ENCODE results near the gene NRXN3.
A peak's percentile ranks its signal among the peaks of the same experiment; 100 is the strongest.

NRXN3 gene

GRCh38 chr14:79136071-79137044 lies 966.2 kb downstream of the NRXN3 start:
- DNase-seq (ENCODE audit: low spot score), result no peak

DNA sequence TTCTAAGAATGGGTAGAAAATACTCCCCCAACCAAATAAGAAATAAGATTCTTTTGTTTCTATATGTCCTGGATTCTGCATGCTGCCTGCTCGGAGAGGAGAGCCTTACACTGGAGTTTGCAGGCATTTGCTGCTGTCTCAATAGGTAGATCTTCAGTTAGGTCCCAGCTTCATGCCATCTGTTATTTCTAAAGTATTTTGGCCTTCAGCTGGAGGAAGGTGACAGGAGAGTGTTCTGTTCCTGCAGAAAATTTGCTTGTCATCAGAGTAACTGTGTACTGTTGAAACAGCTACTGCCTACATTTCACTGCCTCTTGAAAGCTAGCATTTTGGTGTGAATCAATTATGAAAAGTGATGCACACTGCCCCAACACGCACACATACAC lies 966.9 kb downstream of the NRXN3 start:
- no peak for DNase-seq (ENCODE audit: low spot score)

DNA sequence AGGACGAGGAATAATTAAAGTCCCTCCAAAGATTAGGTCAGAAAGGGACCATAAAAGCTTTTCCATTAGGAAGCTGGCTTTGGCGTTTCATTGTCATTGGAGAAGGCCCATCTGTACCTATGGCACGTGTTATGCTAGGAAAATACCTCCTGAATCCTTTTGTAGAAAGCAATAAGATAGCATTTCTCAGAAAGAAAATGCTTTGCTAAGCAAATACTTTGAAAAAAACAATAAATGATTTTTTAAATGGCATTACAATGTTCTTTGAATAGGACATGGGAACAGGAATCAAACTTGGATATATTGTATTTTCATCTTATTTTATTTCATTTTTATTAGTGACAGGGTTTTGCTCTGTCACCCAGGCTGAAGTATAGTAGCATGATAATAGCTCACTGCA lies 967.7 kb downstream of the NRXN3 start:
- DNase-seq (ENCODE audit: low spot score), result no peak

DNA sequence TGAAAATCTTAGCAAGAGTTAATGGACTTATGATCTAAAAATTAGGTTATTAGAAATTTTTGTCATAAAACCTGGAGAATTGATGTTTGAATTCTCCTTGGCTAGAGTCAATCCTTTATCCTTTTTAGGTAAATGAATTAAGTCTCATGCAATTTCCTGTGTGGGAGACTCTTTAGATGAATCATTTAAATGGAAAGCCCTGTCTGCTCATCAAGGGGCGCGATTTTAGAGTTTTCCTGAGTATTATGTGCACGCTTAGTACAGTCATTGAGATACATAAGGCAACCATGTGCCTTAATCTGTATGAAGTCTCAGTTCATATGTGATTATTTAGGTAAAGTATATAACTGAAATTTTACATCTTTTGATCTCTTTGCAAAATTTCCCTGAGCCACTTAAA lies 974.7 kb downstream of the NRXN3 start:
- DNase-seq (ENCODE audit: low spot score), result no peak

GRCh38 chr14:79150226-79150625 lies 980.1 kb downstream of the NRXN3 start:
- DNase-seq (ENCODE audit: low spot score), result no peak

DNA sequence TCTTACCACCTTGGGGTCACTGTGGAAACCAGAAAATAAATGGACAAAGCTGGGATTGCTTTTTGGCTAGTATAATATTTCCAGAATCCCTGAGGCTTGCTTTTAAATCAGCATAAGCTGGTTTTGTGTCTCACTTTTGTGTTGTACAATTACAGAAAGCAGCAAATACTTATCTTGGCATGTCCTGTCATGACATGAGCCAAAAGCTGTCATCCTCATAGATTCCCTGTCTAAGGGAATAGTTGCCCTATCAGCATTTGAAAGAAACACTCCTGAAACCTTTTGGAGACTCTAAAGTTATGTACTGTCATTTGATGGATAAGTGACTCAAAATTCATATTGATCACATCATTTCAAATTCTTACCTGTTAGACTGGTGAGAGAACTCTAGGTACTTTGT lies 987.2 kb downstream of the NRXN3 start:
- no peak for DNase-seq (ENCODE audit: low spot score)

GRCh38 chr14:79161571-79161970 lies 991.4 kb downstream of the NRXN3 start:
- peak; percentile 56 for DNase-seq (ENCODE audit: low spot score)

DNA sequence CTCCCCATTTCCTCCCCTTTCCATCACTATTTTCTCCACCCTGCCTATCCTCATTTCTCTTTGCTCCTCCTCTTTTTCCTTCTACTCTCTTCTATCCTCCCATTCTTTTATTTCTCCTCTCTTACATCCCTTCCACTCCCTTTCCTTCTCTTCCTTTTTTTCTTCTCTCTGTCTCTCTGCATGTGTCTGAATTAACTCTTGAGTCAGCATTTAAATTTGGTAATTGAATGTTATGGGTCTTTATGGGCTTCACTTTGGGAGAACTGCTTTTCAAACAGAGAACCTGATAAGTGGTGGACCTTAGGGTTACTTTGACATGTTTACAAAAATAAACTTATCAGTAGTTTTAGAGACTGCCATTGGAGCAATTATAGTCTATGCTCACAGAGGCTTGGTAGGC lies 992.7 kb downstream of the NRXN3 start:
- DNase-seq (ENCODE audit: low spot score), result no peak

GRCh38 chr14:79165471-79166090 lies 995.4 kb downstream of the NRXN3 start:
- no peak for DNase-seq (ENCODE audit: low spot score)

- no peak for DNase-seq (ENCODE audit: low spot score)
Measured at GRCh38 chr14:79166171-79166570, 996.0 kb downstream of the NRXN3 start.

GRCh38 chr14:79167957-79168356 lies 997.8 kb downstream of the NRXN3 start:
- DNase-seq (ENCODE audit: low spot score), result no peak

DNA sequence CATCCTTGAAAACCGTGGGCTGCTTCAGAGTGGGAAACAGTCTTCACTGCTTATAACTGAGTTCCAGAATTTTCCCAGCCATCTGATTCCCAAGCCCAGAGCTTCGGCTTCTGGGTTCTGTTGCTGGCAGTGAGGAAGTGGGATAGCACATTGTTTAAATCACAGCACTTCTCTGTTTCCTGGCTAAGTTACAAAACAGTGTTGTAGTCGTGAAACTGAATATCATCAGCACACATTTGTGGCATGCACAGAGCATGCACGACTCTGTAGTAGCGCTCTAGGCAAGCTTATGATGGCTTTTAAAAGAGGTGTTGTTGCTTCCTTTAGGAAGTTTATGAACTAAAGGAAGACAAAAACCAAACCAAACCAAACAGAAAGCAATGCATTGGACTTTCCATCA lies 1005.5 kb downstream of the NRXN3 start:
- DNase-seq (ENCODE audit: low spot score), result no peak

GRCh38 chr14:79177106-79177505 lies 1006.9 kb downstream of the NRXN3 start:
- no peak for DNase-seq (ENCODE audit: low spot score)

GRCh38 chr14:79178719-79179118 lies 1008.5 kb downstream of the NRXN3 start:
- no peak for DNase-seq (ENCODE audit: low spot score)

DNA sequence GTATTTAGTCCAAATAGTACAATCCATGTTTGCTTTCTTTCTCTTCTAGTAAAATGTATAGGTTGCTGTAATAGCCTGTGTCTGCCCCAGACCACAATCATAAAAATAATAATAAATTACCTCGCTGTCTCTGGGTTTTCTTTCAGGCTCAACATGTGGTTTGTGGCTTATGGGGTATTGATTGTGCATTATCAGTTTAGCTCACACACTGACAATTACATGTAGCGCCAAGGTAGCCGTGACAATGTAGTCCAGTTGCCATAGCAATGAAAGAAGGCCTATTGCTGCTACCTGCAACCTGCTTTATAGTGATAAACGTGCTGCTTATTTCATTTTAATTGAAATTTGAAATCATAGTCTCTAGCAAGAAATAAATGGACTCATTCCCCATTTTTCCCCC lies 1009.8 kb downstream of the NRXN3 start:
- DNase-seq (ENCODE audit: low spot score), result no peak

- no peak for DNase-seq (ENCODE audit: low spot score)
Measured at GRCh38 chr14:79180656-79181055, 1010.5 kb downstream of the NRXN3 start.

DNA sequence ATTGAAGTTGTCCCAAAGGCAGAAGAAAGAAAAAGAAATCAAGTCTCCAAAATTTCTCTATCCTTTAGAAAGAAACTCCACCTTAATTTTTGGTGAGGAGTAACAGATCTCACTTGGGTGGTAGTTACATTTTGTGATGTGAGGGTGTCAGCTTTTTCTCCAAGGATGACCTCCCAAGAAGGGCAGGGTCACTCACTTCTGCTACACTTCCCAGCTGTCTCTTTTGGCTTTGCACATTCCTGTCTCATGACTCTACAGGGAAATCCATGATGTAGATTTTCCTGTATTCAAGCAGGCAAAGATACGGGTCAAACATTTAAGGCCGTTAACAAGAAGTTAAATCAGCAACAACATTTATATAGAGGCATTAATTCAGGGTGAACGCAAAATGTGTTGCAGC lies 1016.4 kb downstream of the NRXN3 start:
- DNase-seq (ENCODE audit: low spot score), result no peak

- DNase-seq (ENCODE audit: low spot score), result no peak
Measured at GRCh38 chr14:79193689-79194477, 1023.7 kb downstream of the NRXN3 start.

GRCh38 chr14:79196216-79196615 lies 1026.0 kb downstream of the NRXN3 start:
- no peak for DNase-seq (ENCODE audit: low spot score)

DNA sequence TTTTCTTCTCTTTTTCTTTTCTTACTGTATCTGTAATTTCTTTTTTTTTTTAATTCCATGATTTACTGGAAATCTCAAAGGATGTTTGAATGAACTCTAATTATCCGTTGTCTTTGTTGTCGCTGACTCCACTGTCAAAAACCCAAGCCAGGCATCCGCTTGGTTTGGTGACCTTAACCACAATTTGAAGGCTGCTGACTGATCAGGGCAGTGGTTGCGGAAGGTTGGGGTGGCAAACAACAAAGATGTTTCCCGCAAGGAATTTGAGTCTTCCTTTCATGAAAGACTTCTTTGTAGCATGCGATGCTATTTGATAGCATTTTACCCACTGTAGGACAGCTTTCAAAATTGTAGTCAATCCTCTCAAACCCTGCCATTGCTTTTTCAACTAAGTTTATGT lies 1027.3 kb downstream of the NRXN3 start:
- DNase-seq (ENCODE audit: low spot score), result no peak

DNA sequence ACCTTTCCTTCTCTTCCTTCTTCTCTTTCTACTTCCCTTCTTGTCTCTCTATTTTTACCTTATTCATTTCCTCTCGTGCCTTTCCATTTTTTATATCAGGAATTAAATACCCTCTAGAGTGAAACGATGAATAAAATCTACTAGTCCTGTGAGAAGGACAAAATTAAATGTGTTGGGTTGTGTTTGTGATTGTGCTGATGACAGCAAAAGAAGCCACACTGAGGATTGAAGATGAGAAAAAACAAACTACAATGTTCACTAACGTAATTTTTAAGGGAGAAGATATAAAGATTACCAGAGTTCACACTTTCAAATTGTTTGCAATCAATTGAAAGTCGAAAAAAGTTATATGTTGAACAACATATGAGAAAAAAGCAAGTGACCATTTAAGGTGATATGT lies 1029.0 kb downstream of the NRXN3 start:
- DNase-seq (ENCODE audit: low spot score), result no peak

DNA sequence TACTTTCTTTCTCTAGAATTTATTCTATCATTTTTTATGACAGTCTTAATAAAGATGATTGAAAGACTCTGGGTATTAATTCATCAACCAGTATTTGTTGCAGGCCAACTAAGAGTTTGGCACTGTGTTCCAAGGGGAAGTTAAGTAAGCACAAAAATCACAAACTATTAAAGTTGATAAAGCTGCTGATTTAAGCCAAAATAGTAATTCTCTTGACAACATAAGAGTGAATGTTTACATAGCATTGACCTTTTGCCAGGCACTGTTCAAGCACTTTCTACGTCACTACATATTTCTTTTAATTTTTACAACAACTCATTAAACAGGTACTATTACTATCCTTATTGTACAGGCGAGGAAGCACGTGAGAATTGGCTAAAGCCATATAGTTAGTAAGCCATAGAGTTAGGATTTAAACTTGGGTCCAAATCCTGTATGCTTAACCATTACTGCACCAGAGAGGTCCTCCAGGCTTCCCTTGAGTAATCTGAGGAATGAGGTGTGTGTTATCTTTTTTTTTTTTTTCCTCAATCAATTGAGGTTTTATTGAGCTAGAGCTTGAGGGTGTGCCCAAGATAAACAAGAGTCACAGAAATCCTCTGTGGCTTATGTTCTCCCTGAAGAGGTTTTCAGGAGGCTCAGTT lies 1031.5 kb downstream of the NRXN3 start:
- DNase-seq (ENCODE audit: low spot score), result no peak
